Measurements from ENCODE around the gene POLE2.

Gene POLE2

GRCh38 chr14:49615776-49616175, 72.2 kb downstream of the POLE2 start:
- no peak for DNase-seq

DNA sequence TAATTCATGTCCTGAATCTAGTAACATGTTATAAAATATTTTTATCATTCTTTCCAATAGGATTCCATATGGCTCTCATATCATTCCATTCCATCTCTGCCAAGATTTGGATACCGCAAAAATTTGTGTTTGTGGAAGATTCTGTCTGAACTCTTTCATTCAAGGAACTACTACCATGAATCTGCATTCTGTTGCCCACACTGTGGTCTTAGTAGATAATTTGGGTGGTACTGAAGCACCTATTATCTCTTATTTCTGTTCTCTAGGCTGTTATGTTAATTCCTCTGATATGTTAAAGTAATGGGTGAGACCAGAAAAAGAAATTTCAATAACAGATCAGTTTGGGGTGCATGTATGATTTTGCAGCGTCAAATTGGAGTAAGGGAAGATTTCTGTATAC, 73.8 kb downstream of the POLE2 start:
- no peak for DNase-seq

DNA sequence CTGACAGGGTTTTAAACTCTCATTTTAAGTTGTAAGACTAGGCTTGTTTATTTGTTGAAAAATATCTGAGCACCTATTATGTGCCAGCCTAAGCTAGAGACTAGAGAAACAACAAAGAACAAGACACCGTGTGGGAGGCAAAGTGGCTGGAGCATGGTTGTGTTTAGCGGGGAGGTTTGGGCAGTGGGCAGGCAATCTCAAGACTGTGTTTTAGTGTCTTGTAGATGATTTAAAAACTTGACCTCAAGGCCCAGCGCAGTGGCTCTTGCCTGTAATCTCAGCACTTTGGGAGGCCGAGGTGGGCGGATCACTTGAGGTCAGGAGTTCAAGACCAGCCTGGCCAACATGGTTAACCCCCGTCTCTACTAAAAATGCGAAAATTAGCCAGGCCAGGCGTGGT, 75.3 kb downstream of the POLE2 start:
- no peak for DNase-seq

DNA sequence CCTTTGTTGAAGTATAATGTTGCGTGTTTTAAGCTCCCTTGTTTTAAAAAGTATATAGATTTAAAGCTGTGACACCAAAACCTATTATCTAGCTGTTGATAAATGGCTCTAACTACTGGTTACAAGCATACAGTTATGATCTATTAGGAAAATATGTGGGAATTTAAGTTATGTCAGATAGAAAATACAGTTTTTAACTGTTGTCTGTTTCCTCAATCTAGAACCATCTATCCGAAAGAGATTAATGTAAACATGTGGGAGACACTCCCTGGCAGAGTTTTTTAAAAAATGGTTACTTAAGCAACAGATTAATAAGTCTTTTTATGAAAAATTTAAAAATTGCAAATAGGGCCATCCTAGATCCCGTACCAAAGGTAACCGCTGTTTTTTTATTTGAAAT, 75.8 kb downstream of the POLE2 start:
- no peak for DNase-seq

GRCh38 chr14:49607583-49607982, 80.4 kb downstream of the POLE2 start:
- DNase-seq: no peak

GRCh38 chr14:49598485-49599300, 89.3 kb downstream of the POLE2 start, which contains the start of gene LRR1:
Gene LRR1, plus strand, starts transcription at chr14:49598940. Its CDS starts 81 bp downstream, at chr14:49599021.
- DNase-seq: peak; percentile 88 to 90

DNA sequence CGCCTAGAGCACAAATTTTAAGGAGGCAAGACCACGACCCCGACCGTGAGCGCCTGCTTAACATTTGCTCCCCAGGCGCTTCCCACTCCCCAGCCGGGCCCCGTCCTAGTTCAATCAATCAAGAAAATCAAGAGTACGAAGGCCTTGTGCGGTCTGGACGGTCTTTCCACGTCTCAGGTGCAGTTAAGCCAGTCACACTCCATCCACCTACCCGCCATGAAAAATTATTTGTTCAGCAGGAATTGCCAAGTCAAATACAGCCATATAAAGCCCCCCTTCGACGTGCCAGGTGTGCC, 89.9 kb downstream of the POLE2 start:
- DNase-seq: no peak

GRCh38 chr14:49594347-49595091, 93.5 kb downstream of the POLE2 start:
- no peak for DNase-seq
